OCI-LY3 (cell line): ENCODE measurements around the gene ACAA1.
"Not testable (repeated sequence)": the region's sequence is repeated elsewhere in the genome, so short reads cannot be mapped to it uniquely, and the experiment has no call there.

Experiments used
- EZH2phosphoT487 ChIP-seq: fragments of 200-600 bp; shearing (Covaris generic); IDR thresholded peaks from 2 replicates; pipeline ENCODE4 v1.6.1; 2018; ENCODE audit warnings: antibody characterized with exemption, mixed run types, low read depth
- TF ChIP-seq, protein P1 (sequence below): fragments of 200-600, 300-600 bp; sonication (generic); IDR thresholded peaks from 2 replicates; pipeline ENCODE4 v1.5.1; 2014; ENCODE audit warnings: antibody characterized with exemption, low read length, low read depth

DNA sequence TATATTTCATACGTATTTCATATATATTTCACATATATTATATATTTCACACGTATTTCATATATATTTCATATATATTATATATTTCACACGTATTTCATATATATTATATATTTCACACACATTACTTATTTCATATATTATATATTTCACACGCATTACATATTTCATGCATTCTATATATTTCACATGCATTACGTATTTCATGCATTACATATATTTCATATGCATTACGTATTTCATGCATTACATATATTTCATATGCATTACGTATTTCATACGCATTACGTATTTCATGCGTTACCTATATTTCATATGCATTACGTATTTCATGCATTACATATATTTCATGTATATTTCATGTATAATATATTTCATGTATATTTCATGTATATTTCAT, 23.8 kb upstream of the ACAA1 start:
- TF ChIP-seq, protein P1, sequence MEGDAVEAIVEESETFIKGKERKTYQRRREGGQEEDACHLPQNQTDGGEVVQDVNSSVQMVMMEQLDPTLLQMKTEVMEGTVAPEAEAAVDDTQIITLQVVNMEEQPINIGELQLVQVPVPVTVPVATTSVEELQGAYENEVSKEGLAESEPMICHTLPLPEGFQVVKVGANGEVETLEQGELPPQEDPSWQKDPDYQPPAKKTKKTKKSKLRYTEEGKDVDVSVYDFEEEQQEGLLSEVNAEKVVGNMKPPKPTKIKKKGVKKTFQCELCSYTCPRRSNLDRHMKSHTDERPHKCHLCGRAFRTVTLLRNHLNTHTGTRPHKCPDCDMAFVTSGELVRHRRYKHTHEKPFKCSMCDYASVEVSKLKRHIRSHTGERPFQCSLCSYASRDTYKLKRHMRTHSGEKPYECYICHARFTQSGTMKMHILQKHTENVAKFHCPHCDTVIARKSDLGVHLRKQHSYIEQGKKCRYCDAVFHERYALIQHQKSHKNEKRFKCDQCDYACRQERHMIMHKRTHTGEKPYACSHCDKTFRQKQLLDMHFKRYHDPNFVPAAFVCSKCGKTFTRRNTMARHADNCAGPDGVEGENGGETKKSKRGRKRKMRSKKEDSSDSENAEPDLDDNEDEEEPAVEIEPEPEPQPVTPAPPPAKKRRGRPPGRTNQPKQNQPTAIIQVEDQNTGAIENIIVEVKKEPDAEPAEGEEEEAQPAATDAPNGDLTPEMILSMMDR: not testable (repeated sequence)
- TF ChIP-seq EZH2phosphoT487: not testable (repeated sequence)
